ENCODE measurements around the gene NOL7. TPM values are rescaled to one million over a fixed set of nuclear protein-coding genes. Genes with fewer than 3 reads are reported as not detected.
A peak's percentile ranks its signal among the peaks of the same experiment; 100 is the strongest.

Gene NOL7
- total RNA-seq, 1 experiment from 2014 or later: 73.7 TPM

- Histone ChIP-seq H3K9me3 (ENCODE audit: control insufficient read depth in 1 of 2, insufficient read depth in 1 of 2, low read depth in 1 of 2, low read length in 2 of 2) (no peaks in the 10 kb centered on the region), H3K27ac (ENCODE audit: low read depth, low read length) (peak overlapping the region; percentile 66), H3K4me3 (replicated peaks in 1 of 2; ENCODE audit: low read depth in 1 of 2, low read length in 2 of 2) (peak overlapping the region; percentile 68 to 85), H3K36me3 (ENCODE audit: control insufficient read depth in 1 of 2, insufficient read depth in 2 of 2, low read length in 2 of 2) (0 out of 4 replicates have a peak, but pooled peaks cover 0 to 4% of the 10 kb centered on the region in 2 experiments), H3K79me2 (ENCODE audit: insufficient read depth, low read length) (peaks cover 7% of the 10 kb centered on the region; the same call in 1 of the 2 replicates), H3K4me1 (ENCODE audit: control insufficient read depth in 1 of 2, insufficient read depth in 2 of 2, low read length in 2 of 2) (peaks cover 8 to 21% of the 10 kb centered on the region in 2 experiments), H3K9ac (ENCODE audit: low read length) (peak overlapping the region; percentile 94), H4K20me1 (ENCODE audit: insufficient read depth) (no peaks in the 10 kb centered on the region), H3K9me2 (ENCODE audit: insufficient read depth) (no peaks in the 10 kb centered on the region), H3K4me2 (ENCODE audit: low read length) (peak overlapping the region; percentile 79), H3K27me3 (ENCODE audit: insufficient read depth, low read length) (no peaks in the 10 kb centered on the region), H2AFZ (ENCODE audit: low read depth, low read length, poor library complexity, severe bottlenecking) (no peak overlapping the region)
- intact Hi-C loops (cut with micrococcal nuclease): loop anchor here (2.0 to 5.0 kb wide), 3 partner anchors 41 to 245 kb away; partner anchors contain the start of genes GFOD1, NOL7 and TBC1D7
- ChIA-PET RAD21 (ENCODE audit: low non-redundant PET in 1 of 2, low total read pairs in 2 of 2, uncharacterized antibody in 2 of 2, unreplicated experiment in 2 of 2) (no interaction called here), CTCF (interaction anchor here (1.0 to 1.9 kb wide), 3 partner anchors 21 to 236 kb away, joined by 3 to 7 read pairs (median 4); no protein-coding TSS in a partner anchor), POLR2A (interaction anchor here (1.2 kb wide), 1 partner anchor 8 kb away, joined by 6 read pairs; no protein-coding TSS in a partner anchor)
- peak; percentile 18 for DNase-seq (ENCODE audit: low read depth, low spot score)
- TF ChIP-seq POLR2AphosphoS5 (IDR thresholded peaks at IDR 0.05; ENCODE audit: low read depth, low read length) (no peak), REST (IDR thresholded peaks at IDR 0.05; ENCODE audit: low read depth) (no peak), MAX (IDR thresholded peaks at IDR 0.05) (peak; percentile 53; the same call in 1 of the 2 replicates)
- TSS peak; percentile 74 for BruUV-seq (replicated peaks)
- no peak for ATAC-seq
Observed at GRCh38 chr6:13573669-13574110, 41.4 kb upstream of the NOL7 start.
